ENCODE data around the gene DIP2C.

DNA sequence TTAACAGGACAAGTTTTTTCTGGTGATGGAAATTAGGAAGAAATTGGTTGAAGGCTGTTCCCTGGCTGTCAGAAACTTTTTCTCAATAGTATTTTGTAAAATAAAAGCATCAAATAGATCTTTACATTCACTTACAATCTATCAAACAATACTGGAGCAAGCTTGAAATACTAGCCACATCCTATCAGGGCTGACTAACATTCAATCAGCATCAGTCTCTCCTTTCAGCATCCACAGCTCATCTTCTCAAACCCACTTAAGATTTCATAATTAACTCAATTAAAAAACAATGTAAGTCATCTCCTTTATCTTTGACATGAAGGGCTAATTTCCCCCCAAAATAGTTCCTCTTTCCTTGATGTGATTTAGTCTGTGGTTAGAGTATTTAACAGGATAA lies 80.2 kb downstream of the DIP2C start:
- TF ChIP-seq, protein P1, sequence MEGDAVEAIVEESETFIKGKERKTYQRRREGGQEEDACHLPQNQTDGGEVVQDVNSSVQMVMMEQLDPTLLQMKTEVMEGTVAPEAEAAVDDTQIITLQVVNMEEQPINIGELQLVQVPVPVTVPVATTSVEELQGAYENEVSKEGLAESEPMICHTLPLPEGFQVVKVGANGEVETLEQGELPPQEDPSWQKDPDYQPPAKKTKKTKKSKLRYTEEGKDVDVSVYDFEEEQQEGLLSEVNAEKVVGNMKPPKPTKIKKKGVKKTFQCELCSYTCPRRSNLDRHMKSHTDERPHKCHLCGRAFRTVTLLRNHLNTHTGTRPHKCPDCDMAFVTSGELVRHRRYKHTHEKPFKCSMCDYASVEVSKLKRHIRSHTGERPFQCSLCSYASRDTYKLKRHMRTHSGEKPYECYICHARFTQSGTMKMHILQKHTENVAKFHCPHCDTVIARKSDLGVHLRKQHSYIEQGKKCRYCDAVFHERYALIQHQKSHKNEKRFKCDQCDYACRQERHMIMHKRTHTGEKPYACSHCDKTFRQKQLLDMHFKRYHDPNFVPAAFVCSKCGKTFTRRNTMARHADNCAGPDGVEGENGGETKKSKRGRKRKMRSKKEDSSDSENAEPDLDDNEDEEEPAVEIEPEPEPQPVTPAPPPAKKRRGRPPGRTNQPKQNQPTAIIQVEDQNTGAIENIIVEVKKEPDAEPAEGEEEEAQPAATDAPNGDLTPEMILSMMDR (conservative IDR thresholded peaks at IDR 0.05; ENCODE audit: low read length): no peak
- TF ChIP-seq EZH2phosphoT487 (IDR thresholded peaks at IDR 0.05; ENCODE audit: borderline replicate concordance): no peak

All from Loucy (cell line).